ENCODE data around the gene PAPOLB. TPM values are rescaled to one million over a fixed set of nuclear protein-coding genes. Genes with fewer than 3 reads are reported as not detected.
A peak's percentile ranks its signal among the peaks of the same experiment; 100 is the strongest.

PAPOLB gene
- total RNA-seq: under 1 TPM in 1 of 4 donors, not detected in 3; 0.38 TPM

DNA sequence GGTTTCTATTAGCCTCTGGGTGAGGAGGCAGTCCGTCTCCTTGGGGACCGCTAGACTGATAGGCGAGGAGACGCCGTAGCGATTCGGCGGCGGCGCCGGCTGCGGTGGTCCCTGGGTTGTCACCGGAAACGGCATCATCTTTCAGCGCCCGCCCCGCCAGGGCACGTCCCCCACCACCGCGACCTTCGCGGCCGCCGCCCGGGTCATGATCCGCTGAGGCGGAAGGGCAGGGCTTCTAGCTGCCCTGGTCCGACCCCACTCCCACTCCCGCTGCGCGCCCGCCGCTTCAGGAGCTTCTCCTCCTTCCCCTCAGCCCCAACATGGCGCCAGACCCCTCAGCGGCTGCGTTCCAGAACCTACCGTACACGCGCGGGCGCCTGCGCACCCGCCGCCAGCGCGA is at the start of gene PAPOLB:
Gene PAPOLB (minus strand): TSS at position 358 of the 400 bp plus-strand sequence. CDS start 220 bp downstream, at position 138.
- no peak for DNase-seq
- peaks cover 0 to 5% (median 0%) of the 10 kb centered on the region in 3 donors for H3K4me1 ChIP-seq

GRCh38 chr7:4911111-4911828 is 49.4 kb upstream of the PAPOLB start:
- Histone ChIP-seq H3K4me1 (no peaks in the 10 kb centered on the region), H3K27ac (no peak overlapping the region), H3K36me3 (no peaks in the 10 kb centered on the region), H3K4me3 (no peak overlapping the region), H3K9me3 (no peaks in the 10 kb centered on the region), H3K27me3 (peaks cover 0 to 10% (median 0%) of the 10 kb centered on the region in 4 donors)
- no peak for TF ChIP-seq CTCF (IDR thresholded peaks at IDR 0.05)
- TF ChIP-seq POLR2A (IDR thresholded peaks at IDR 0.05): no peak
- WGBS, 2 donors: 75 to 82% methylated on average over 14 to 15 of the region's 20 CpGs
- no peak for DNase-seq
- intact Hi-C loops (cut with DNase I): no loop called here

More for the DNA sequence above, at the start of gene PAPOLB:
- Histone ChIP-seq H3K9me3 (no peaks in the 10 kb centered on the region), H3K4me3 (peak within 1 kb of the TSS; percentile 8 to 58 (median 38)), H3K27ac (no peak within 1 kb of the TSS), H3K27me3 (peaks cover 0 to 45% (median 2%) of the 10 kb centered on the region in 4 donors), H3K36me3 (no peaks in the 10 kb centered on the region)
- WGBS, 2 donors: 21 to 22% methylated on average over 17 to 24 of the region's 46 CpGs
- no peak for TF ChIP-seq POLR2A (IDR thresholded peaks at IDR 0.05)
- TF ChIP-seq CTCF (IDR thresholded peaks at IDR 0.05): no peak
- intact Hi-C loops (cut with DNase I): no loop called here

DNA sequence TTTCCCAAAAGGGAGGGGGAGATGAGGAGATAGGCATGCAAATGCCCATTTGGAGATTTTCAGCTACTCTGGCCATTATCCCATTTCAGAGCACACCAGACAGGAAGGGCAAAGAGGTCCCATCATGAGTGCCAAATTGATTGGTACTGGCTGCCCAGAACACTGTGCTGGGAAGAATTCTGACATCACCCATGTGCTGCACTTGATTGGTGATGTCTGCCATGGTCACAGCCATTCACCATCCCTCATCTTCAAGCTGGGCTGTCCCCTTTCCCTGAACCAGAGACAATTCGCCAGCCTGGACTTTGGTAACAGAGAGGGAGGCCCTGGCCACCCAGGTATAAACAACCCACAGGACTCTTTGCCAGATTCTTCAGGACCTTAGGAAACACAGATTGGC is 44.9 kb upstream of the PAPOLB start:
- Histone ChIP-seq H3K4me3 (no peak overlapping the region), H3K4me1 (no peaks in the 10 kb centered on the region), H3K27me3 (peaks cover 0 to 37% (median 0%) of the 10 kb centered on the region in 4 donors), H3K9me3 (no peaks in the 10 kb centered on the region), H3K36me3 (no peaks in the 10 kb centered on the region), H3K27ac (no peak overlapping the region)
- DNase-seq: no peak
- 14 to 45% methylated on average over 1 of the region's 1 CpG for WGBS, 2 donors
- intact Hi-C loops (cut with DNase I): no loop called here
- no peak for TF ChIP-seq POLR2A (IDR thresholded peaks at IDR 0.05)
- no peak for TF ChIP-seq CTCF (IDR thresholded peaks at IDR 0.05)

GRCh38 chr7:4905171-4905570 is 43.3 kb upstream of the PAPOLB start:
- intact Hi-C loops (cut with DNase I): no loop called here
- DNase-seq: no peak
- no peaks in the 10 kb centered on the region for H3K4me1 ChIP-seq
- no peaks in the 10 kb centered on the region for H3K36me3 ChIP-seq
- TF ChIP-seq CTCF (IDR thresholded peaks at IDR 0.05) (no peak), POLR2A (IDR thresholded peaks at IDR 0.05) (no peak)
- H3K4me3 ChIP-seq: no peak overlapping the region
- 77 to 94% methylated on average over 1 of the region's 1 CpG for WGBS, 2 donors
- peaks cover 0 to 44% (median 0%) of the 10 kb centered on the region in 4 donors for H3K27me3 ChIP-seq
- H3K27ac ChIP-seq: no peak overlapping the region
- H3K9me3 ChIP-seq: no peaks in the 10 kb centered on the region

- no peak overlapping the region for H3K27ac ChIP-seq
- H3K4me1 ChIP-seq: no peaks in the 10 kb centered on the region
- TF ChIP-seq CTCF (IDR thresholded peaks at IDR 0.05) (no peak), POLR2A (IDR thresholded peaks at IDR 0.05) (no peak)
- no peak for DNase-seq
- H3K4me3 ChIP-seq: no peak overlapping the region
- intact Hi-C loops (cut with DNase I): no loop called here
- no peaks in the 10 kb centered on the region for H3K36me3 ChIP-seq
- peaks cover 0 to 44% (median 0%) of the 10 kb centered on the region in 4 donors for H3K27me3 ChIP-seq
- no peaks in the 10 kb centered on the region for H3K9me3 ChIP-seq
These were observed 42.5 kb upstream of the PAPOLB start for GRCh38 chr7:4904346-4904745.

All from esophagus squamous epithelium (tissue), 5 donors.